Measurements from ENCODE around the gene TSC22D1.

DNA sequence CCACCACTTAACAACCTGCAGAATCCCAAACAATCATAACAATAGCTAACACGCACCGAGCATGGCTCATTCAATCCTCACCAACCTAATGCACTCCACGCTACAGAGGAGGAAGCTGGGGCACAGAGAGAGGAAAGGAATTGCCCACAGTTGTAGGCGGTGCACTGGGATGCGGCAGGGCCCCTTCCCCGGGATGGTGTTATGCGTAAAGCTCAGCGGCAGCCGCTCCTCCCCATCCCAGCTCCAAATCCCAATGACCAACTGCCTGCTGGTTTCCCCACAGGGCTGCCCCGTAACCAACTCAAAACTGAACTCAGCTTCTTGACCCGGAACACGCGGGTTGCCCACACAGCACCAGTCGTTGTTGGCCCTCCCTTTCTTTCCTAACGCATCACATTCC, 160.3 kb downstream of the TSC22D1 start:
- TF ChIP-seq, protein P1, sequence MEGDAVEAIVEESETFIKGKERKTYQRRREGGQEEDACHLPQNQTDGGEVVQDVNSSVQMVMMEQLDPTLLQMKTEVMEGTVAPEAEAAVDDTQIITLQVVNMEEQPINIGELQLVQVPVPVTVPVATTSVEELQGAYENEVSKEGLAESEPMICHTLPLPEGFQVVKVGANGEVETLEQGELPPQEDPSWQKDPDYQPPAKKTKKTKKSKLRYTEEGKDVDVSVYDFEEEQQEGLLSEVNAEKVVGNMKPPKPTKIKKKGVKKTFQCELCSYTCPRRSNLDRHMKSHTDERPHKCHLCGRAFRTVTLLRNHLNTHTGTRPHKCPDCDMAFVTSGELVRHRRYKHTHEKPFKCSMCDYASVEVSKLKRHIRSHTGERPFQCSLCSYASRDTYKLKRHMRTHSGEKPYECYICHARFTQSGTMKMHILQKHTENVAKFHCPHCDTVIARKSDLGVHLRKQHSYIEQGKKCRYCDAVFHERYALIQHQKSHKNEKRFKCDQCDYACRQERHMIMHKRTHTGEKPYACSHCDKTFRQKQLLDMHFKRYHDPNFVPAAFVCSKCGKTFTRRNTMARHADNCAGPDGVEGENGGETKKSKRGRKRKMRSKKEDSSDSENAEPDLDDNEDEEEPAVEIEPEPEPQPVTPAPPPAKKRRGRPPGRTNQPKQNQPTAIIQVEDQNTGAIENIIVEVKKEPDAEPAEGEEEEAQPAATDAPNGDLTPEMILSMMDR (IDR thresholded peaks at IDR 0.05) = no peak
- TF ChIP-seq POLR2A (IDR thresholded peaks at IDR 0.05; ENCODE audit: low read depth) (no peak), EP300 (IDR thresholded peaks at IDR 0.05) (no peak)
